ENCODE data around the gene ENPP7. TPM values are rescaled to one million over a fixed set of nuclear protein-coding genes. Genes with fewer than 3 reads are reported as not detected.
A peak's percentile ranks its signal among the peaks of the same experiment; 100 is the strongest.

ENPP7 gene
- total RNA-seq, 2 donors from 2014 or later, result not detected

DNA sequence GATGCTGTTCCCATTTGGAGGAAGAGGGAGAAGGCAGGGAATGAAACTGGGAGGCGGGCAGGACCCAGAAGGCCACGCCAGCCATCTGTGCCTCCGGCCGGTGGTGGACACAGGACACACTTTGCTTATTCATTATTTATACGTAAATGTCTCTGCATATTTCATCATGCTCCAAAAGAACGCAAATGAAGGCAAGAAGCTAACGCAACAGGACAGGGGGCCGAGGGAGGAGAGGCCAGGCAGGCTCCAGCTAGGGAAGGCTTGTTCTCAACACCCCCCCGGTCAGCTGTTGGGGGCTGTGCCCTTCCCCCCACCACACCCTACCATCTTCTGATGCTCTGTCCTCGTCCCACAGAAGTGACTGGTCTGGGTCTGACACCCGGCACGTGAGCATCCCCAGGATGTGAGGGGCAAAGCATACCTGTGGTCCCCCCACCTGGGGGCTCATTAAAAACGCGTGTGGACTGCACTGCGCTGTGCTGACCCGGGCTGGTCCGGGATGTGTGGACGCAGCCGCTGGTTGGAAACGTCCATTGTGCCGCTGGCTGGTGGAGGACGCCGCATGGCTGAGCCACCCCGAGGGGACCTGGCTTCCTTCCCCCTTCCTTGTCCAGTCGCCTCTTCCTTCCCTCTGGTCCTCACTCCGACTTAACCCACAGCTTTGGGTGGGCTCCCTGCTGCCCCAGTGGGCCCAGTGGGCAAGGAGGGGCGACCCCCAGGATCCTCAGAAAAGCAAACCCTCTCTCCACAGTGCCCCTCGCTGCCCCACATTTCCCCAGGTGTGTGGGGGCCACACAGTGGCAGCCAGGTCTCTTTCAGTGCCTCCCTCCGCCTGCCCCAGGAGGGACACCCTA, 46.4 kb upstream of the ENPP7 start:
- H3K27ac ChIP-seq, result no peak overlapping the region
- H3K4me1 ChIP-seq, result no peaks in the 10 kb centered on the region
- no peaks in the 10 kb centered on the region for H3K9me3 ChIP-seq
- H3K36me3 ChIP-seq (replicated peaks in 1 of 2; ENCODE audit: insufficient read depth in 1 of 2, low read depth in 2 of 2), result no peaks in the 10 kb centered on the region
- no peak overlapping the region for H3K4me3 ChIP-seq
- no peak for DNase-seq
- TF ChIP-seq POLR2A (IDR thresholded peaks at IDR 0.05), result no peak
- TF ChIP-seq, protein P1, sequence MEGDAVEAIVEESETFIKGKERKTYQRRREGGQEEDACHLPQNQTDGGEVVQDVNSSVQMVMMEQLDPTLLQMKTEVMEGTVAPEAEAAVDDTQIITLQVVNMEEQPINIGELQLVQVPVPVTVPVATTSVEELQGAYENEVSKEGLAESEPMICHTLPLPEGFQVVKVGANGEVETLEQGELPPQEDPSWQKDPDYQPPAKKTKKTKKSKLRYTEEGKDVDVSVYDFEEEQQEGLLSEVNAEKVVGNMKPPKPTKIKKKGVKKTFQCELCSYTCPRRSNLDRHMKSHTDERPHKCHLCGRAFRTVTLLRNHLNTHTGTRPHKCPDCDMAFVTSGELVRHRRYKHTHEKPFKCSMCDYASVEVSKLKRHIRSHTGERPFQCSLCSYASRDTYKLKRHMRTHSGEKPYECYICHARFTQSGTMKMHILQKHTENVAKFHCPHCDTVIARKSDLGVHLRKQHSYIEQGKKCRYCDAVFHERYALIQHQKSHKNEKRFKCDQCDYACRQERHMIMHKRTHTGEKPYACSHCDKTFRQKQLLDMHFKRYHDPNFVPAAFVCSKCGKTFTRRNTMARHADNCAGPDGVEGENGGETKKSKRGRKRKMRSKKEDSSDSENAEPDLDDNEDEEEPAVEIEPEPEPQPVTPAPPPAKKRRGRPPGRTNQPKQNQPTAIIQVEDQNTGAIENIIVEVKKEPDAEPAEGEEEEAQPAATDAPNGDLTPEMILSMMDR (IDR thresholded peaks at IDR 0.05), result no peak
- WGBS, 2 donors, result 54% methylated on average over 20 to 29 of the region's 29 CpGs
- ATAC-seq, result peak; percentile 18
- no peaks in the 10 kb centered on the region for H3K27me3 ChIP-seq
- intact Hi-C loops (cut with DNase I), result no loop called here

DNA sequence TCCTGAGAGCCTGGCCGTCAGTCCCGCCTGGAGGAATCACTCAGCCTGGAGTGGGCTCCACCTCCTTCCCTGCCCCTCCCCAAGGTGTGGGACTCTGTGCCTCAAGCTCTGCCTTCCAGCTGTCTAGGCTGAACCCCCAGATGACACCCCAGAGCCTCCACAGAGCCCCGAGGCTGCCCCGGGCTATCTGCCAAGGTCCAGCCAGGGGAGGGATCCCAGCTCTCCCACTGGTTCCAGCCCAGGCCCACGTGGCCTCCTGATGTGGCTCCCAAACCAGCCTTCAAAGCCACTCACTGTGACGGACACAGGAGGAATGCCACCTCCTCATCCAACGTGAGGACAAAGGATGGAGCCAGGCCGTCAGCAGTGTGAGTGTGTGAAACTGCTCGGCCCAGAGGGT, 45.6 kb upstream of the ENPP7 start:
- DNase-seq, result no peak
- intact Hi-C loops (cut with DNase I), result no loop called here
- Histone ChIP-seq H3K36me3 (replicated peaks in 1 of 2; ENCODE audit: insufficient read depth in 1 of 2, low read depth in 2 of 2) (no peaks in the 10 kb centered on the region), H3K27me3 (no peaks in the 10 kb centered on the region), H3K27ac (no peak overlapping the region), H3K4me1 (no peaks in the 10 kb centered on the region), H3K9me3 (no peaks in the 10 kb centered on the region), H3K4me3 (no peak overlapping the region)
- ATAC-seq, result no peak
- 44 to 51% methylated on average over 5 to 7 of the region's 9 CpGs for WGBS, 2 donors
- no peak for TF ChIP-seq POLR2A (IDR thresholded peaks at IDR 0.05)
- TF ChIP-seq, protein P1 (IDR thresholded peaks at IDR 0.05), result no peak

DNA sequence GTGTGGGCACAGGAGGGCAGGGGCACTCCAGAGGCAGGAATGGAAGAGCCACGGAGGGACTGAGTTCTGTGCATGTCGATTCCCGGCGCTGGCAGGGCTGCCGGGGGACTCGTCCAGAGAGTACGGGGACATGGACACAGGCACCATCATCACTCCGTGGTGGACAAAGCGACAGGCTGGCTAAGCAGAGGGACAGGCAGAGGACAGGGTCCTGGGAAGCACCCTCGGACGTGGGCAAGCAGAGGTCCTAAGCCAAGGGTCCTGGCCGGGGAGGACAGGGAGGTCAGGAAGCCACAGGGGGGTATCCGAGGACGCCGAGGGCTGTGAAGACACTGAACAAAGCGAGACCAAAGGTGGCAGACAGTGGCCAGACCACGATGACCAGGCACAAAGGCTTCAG, 44.3 kb upstream of the ENPP7 start:
- DNase-seq (no peak), ATAC-seq (no peak)
- Histone ChIP-seq H3K4me3 (no peak overlapping the region), H3K9me3 (no peaks in the 10 kb centered on the region), H3K27me3 (no peaks in the 10 kb centered on the region), H3K27ac (no peak overlapping the region), H3K4me1 (no peaks in the 10 kb centered on the region), H3K36me3 (replicated peaks in 1 of 2; ENCODE audit: insufficient read depth in 1 of 2, low read depth in 2 of 2) (no peaks in the 10 kb centered on the region)
- intact Hi-C loops (cut with DNase I), result no loop called here
- TF ChIP-seq POLR2A (IDR thresholded peaks at IDR 0.05), result no peak
- TF ChIP-seq, protein P1 (IDR thresholded peaks at IDR 0.05), result no peak
- WGBS, 2 donors, result 69% methylated on average over 16 to 17 of the region's 17 CpGs

DNA sequence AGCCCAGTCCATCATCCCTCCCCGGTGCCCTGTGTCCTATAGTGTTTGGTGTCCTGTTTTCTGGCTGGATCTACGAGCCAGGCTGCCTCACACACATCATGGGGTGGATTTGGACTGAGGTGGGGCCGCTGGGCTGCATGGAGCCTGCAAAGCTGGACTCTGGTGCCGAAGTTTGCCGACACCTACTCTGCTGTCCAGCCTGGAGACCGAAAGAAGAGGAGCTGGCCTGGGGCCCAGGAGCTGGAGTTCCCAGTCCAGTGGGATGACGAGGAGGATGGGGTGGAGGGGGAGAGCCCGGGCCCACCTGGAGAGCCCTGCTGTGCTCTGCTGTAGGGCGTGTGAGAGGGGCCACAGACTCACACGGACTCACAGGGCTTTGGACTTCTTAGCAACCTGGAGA, 40.3 kb upstream of the ENPP7 start:
- TF ChIP-seq POLR2A (IDR thresholded peaks at IDR 0.05), result no peak
- TF ChIP-seq, protein P1 (IDR thresholded peaks at IDR 0.05), result no peak
- intact Hi-C loops (cut with DNase I), result no loop called here
- no peak for ATAC-seq

More for the DNA sequence above, 40.3 kb upstream of the ENPP7 start:
- Histone ChIP-seq H3K27ac (no peak overlapping the region), H3K4me3 (no peak overlapping the region), H3K9me3 (no peaks in the 10 kb centered on the region), H3K36me3 (replicated peaks in 1 of 2; ENCODE audit: insufficient read depth in 1 of 2, low read depth in 2 of 2) (no peaks in the 10 kb centered on the region), H3K27me3 (no peaks in the 10 kb centered on the region), H3K4me1 (no peaks in the 10 kb centered on the region)
- DNase-seq, result no peak
- WGBS, 2 donors, result 60 to 64% methylated on average over 8 to 10 of the region's 10 CpGs
